AG04449 (cell line): ENCODE measurements around the gene AP2B1.

Source experiments
- CTCF ChIA-PET: fragments of 350-600 bp; formaldehyde crosslinking; extraction: SDS; loops from one replicate; lab custom pipeline; 2021; ENCODE audit warnings: antibody characterized with exemption; lab: Yijun Ruan, JAX
- POLR2A ChIA-PET: fragments of 400-600, 350-600 bp; formaldehyde crosslinking; extraction: SDS; loops from one replicate; lab custom pipeline; 2020; ENCODE audit warnings: antibody characterized with exemption, inconsistent platforms; lab: Yijun Ruan, JAX
- DNase-seq: peaks from one replicate; pipeline ENCODE4 v3.0.0-alpha.2; 2010; ENCODE audit warnings: low read depth, low spot score
- H3K4me3 ChIP-seq: 2 replicates; pipeline ENCODE4 v1.5.1; 2011; ENCODE audit warnings: low read depth, mild to moderate bottlenecking, control low read depth, low read length
- TF ChIP-seq, protein P1 (sequence below): IDR thresholded peaks from one replicate; pipeline ENCODE4 v1.5.1; 2011; ENCODE audit warnings: mild to moderate bottlenecking, moderate library complexity, low read length, control low read depth, inconsistent platforms; ENCODE audit not compliant: insufficient read depth; ENCODE audit errors: missing control alignments

The AP2B1 gene

DNA sequence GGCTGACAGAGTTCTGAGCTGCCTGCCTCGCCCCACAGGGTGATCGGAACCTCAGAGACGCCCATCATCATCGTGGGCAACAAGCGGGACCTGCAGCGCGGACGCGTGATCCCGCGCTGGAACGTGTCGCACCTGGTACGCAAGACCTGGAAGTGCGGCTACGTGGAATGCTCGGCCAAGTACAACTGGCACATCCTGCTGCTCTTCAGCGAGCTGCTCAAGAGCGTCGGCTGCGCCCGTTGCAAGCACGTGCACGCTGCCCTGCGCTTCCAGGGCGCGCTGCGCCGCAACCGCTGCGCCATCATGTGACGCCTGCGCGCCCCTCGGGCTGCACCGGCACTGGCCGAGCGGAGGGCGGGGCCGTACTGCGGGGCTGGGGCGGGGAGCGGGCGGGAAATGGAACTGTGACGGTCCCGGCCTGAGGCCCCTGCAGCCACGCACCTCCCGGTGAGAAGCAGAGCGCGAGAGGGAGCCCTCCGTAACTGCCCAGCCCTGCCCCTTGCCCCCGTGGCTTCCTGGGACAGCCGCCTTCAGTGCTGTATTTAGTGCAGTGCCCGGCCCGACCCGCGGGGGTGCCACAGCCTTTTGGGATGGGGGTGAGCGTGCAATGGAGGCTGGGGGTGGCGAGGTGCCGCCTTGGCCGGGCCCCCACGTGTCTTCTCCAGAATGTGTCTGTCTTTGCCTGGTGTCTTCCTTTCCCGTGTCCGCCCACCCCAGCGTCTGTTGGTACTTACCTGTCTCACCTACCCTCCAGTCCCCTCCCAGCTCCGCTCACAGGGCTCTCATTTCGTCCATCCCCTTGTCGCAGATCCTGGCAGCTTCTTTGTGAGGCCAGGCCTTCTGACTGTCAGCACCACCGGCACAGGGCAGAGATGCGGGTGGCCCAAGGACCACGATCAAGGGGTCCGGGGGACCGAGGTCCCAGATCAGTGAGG, 154.1 kb downstream of the AP2B1 start:
- DNase-seq, result no peak
- POLR2A ChIA-PET, result no interaction called here
- peak overlapping the region; percentile 1; the same call in 1 of the 2 replicates for H3K4me3 ChIP-seq
- TF ChIP-seq, protein P1, sequence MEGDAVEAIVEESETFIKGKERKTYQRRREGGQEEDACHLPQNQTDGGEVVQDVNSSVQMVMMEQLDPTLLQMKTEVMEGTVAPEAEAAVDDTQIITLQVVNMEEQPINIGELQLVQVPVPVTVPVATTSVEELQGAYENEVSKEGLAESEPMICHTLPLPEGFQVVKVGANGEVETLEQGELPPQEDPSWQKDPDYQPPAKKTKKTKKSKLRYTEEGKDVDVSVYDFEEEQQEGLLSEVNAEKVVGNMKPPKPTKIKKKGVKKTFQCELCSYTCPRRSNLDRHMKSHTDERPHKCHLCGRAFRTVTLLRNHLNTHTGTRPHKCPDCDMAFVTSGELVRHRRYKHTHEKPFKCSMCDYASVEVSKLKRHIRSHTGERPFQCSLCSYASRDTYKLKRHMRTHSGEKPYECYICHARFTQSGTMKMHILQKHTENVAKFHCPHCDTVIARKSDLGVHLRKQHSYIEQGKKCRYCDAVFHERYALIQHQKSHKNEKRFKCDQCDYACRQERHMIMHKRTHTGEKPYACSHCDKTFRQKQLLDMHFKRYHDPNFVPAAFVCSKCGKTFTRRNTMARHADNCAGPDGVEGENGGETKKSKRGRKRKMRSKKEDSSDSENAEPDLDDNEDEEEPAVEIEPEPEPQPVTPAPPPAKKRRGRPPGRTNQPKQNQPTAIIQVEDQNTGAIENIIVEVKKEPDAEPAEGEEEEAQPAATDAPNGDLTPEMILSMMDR, result no peak
- CTCF ChIA-PET, result interaction anchor here (0.9 to 12.9 kb wide), 4 partner anchors 5 to 126 kb away, joined by 3 to 565 read pairs (median 27); no protein-coding TSS in a partner anchor

DNA sequence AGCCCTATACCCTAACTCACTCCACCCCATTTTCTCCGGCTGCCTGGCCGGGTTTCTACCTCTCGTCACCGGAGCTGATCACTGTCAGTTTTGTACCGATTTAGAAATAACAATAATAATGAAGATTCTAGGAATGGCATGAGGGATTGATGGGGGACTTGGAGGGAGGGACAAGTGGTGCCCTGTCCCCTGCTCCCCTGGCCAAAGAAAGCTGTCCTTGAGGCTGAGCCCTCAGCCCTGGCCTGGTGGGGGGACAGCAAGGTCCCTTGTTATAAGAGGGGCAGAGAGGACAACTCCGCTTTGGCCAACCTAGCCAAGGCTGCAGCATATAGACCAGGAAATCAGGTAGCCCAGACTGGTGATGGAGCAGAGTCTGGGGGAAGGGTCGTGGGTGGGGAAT, 155.4 kb downstream of the AP2B1 start:
- POLR2A ChIA-PET, result no interaction called here
- CTCF ChIA-PET, result interaction anchor here (1.0 to 12.9 kb wide), 3 partner anchors 23 to 127 kb away, joined by 3 to 565 read pairs (median 96); no protein-coding TSS in a partner anchor
- TF ChIP-seq, protein P1, result no peak
- H3K4me3 ChIP-seq, result no peak overlapping the region
- DNase-seq, result no peak

- no peak for DNase-seq
- TF ChIP-seq, protein P1, result no peak
- no peak overlapping the region for H3K4me3 ChIP-seq
- ChIA-PET CTCF (interaction anchor here (1.0 to 12.9 kb wide), 7 partner anchors 5 to 138 kb away, joined by 3 to 565 read pairs (median 7); partner anchors contain the start of gene RASL10B), POLR2A (interaction anchor here (0.9 to 1.4 kb wide), 2 partner anchors 11 to 130 kb away, joined by 3 to 4 read pairs; partner anchors contain the start of gene RASL10B)
Measured at GRCh38 chr17:35742896-35743477, 155.9 kb downstream of the AP2B1 start.

DNA sequence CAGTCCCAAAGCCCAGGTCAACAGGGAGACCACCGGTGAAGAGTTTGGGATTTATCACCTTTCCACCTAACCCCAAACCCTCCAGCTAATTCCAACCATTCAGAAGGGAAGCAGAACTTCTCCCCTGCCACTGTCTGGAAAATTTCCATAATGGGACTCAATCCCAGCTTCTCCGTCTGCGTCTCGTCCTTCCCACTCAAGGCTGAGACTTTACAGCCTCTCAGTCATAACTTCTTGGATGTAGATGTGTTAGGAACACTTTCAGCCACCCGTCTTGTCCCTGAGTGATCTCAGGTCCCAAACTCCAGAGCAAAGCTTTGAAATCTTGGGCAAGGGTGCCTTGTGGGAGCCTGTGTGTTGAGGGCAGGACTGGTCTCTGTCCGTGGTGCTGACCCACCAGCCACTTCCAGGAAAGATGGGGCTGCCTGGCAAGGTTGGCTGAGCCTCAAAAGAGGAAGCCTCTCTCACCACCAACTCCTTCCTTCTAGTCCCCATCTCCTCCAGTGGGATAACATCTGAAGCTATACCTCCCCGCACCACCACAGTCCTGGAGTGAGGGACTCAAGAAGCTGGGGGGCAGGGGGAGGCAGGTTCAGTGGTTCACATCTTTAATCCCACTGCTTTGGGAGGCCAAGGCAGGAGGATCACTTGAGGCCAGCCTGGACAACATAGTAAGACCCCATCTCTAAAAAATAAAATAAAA, 156.7 kb downstream of the AP2B1 start:
- POLR2A ChIA-PET, result interaction anchor here (0.9 to 1.4 kb wide), 2 partner anchors 12 to 131 kb away, joined by 3 to 4 read pairs; partner anchors contain the start of gene RASL10B
- no peak for DNase-seq
- no peak overlapping the region for H3K4me3 ChIP-seq
- TF ChIP-seq, protein P1, result no peak
- CTCF ChIA-PET, result interaction anchor here (0.7 to 12.9 kb wide), 11 partner anchors 6 to 205 kb away, joined by 3 to 565 read pairs (median 5); partner anchors contain the start of gene RASL10B

GRCh38 chr17:35744830-35745229, 157.7 kb downstream of the AP2B1 start:
- DNase-seq, result no peak
- CTCF ChIA-PET, result interaction anchor here (0.6 to 12.9 kb wide), 15 partner anchors 7 to 206 kb away, joined by 3 to 565 read pairs (median 5); no protein-coding TSS in a partner anchor
- TF ChIP-seq, protein P1, result no peak
- no peak overlapping the region for H3K4me3 ChIP-seq
- POLR2A ChIA-PET, result no interaction called here
